Measurements from ENCODE around the gene XPO6. TPM values are rescaled to one million over a fixed set of nuclear protein-coding genes. Genes with fewer than 3 reads are reported as not detected.
A peak's percentile ranks its signal among the peaks of the same experiment; 100 is the strongest.
"Not testable (repeated sequence)": the region's sequence is repeated elsewhere in the genome, so short reads cannot be mapped to it uniquely, and the experiment has no call there.

The XPO6 gene
- total RNA-seq, 2 donors from 2014 or later = 212 to 386 TPM

GRCh38 chr16:28231763-28232162, 20.0 kb upstream of the XPO6 start:
- DNase-seq (ENCODE audit: low spot score) (no peak), ATAC-seq (no peak)
- Mint-ChIP-seq H3K27ac (no peak overlapping the region), H3K9me3 (no peaks in the 10 kb centered on the region), H3K4me1 (ENCODE audit: low read depth in 2 of 2) (no peaks in the 10 kb centered on the region), H3K27me3 (peaks cover 0 to 6% of the 10 kb centered on the region in 2 donors), H3K4me3 (no peak overlapping the region), H3K36me3 (no peaks in the 10 kb centered on the region)

- not testable (repeated sequence) for H3K27ac Mint-ChIP-seq; ATAC-seq; DNase-seq (ENCODE audit: low spot score); H3K9me3 Mint-ChIP-seq; H3K4me3 Mint-ChIP-seq; H3K27me3 Mint-ChIP-seq; H3K4me1 Mint-ChIP-seq (ENCODE audit: low read depth in 2 of 2); H3K36me3 Mint-ChIP-seq
Measured at GRCh38 chr16:28223909-28224308, 12.1 kb upstream of the XPO6 start.

- not testable (repeated sequence) for DNase-seq (ENCODE audit: low spot score); ATAC-seq; H3K27me3 Mint-ChIP-seq; H3K4me3 Mint-ChIP-seq; H3K9me3 Mint-ChIP-seq; H3K4me1 Mint-ChIP-seq (ENCODE audit: low read depth in 2 of 2); H3K27ac Mint-ChIP-seq; H3K36me3 Mint-ChIP-seq
Measured at GRCh38 chr16:28219777-28220176, 8.0 kb upstream of the XPO6 start.

GRCh38 chr16:28219282-28219681, 7.5 kb upstream of the XPO6 start:
- Mint-ChIP-seq H3K4me3 (no peak overlapping the region), H3K27ac (peak overlapping the region in 1 of 2 donors; percentile 29), H3K9me3 (no peaks in the 10 kb centered on the region), H3K27me3 (no peaks in the 10 kb centered on the region), H3K4me1 (ENCODE audit: low read depth in 2 of 2) (no peaks in the 10 kb centered on the region), H3K36me3 (no peaks in the 10 kb centered on the region)
- DNase-seq (ENCODE audit: low spot score) = no peak
- no peak for ATAC-seq

GRCh38 chr16:28218109-28218508, 6.3 kb upstream of the XPO6 start:
- Mint-ChIP-seq H3K4me3 (no peak overlapping the region), H3K36me3 (no peaks in the 10 kb centered on the region), H3K27me3 (no peaks in the 10 kb centered on the region), H3K9me3 (no peaks in the 10 kb centered on the region), H3K27ac (no peak overlapping the region), H3K4me1 (ENCODE audit: low read depth in 2 of 2) (no peaks in the 10 kb centered on the region)
- ATAC-seq = peak; percentile 84 to 89
- peak; percentile 68 for DNase-seq (ENCODE audit: low spot score)

- no peaks in the 10 kb centered on the region for H3K9me3 Mint-ChIP-seq
- H3K27me3 Mint-ChIP-seq = no peaks in the 10 kb centered on the region
- no peaks in the 10 kb centered on the region for H3K36me3 Mint-ChIP-seq
- ATAC-seq (no peak), DNase-seq (ENCODE audit: low spot score) (no peak)
- peak overlapping the region in 1 of 2 donors; percentile 57 for H3K27ac Mint-ChIP-seq
- H3K4me3 Mint-ChIP-seq = no peak overlapping the region
- H3K4me1 Mint-ChIP-seq (ENCODE audit: low read depth in 2 of 2) = peaks cover under 1% of the 10 kb centered on the region in 2 donors
Measured at GRCh38 chr16:28217326-28217725, 5.6 kb upstream of the XPO6 start.

GRCh38 chr16:28213396-28213795, 1.6 kb upstream of the XPO6 start:
- no peak overlapping the region for H3K4me3 Mint-ChIP-seq
- ATAC-seq = no peak
- H3K9me3 Mint-ChIP-seq = peaks cover 2% of the 10 kb centered on the region
- H3K36me3 Mint-ChIP-seq = peaks cover 15% of the 10 kb centered on the region
- H3K27me3 Mint-ChIP-seq = no peaks in the 10 kb centered on the region
- DNase-seq (ENCODE audit: low spot score) = no peak
- peaks cover 17 to 27% of the 10 kb centered on the region in 2 donors for H3K4me1 Mint-ChIP-seq (ENCODE audit: low read depth in 2 of 2)
- peak overlapping the region in 1 of 2 donors; percentile 81 for H3K27ac Mint-ChIP-seq

- H3K27ac Mint-ChIP-seq = peak overlapping the region; percentile 53 to 81
- ATAC-seq = no peak
- H3K36me3 Mint-ChIP-seq = peaks cover 19% of the 10 kb centered on the region
- DNase-seq (ENCODE audit: low spot score) = no peak
- H3K9me3 Mint-ChIP-seq = peaks cover 2% of the 10 kb centered on the region
- H3K4me3 Mint-ChIP-seq = peak overlapping the region; percentile 71
- no peaks in the 10 kb centered on the region for H3K27me3 Mint-ChIP-seq
- peaks cover 21 to 36% of the 10 kb centered on the region in 2 donors for H3K4me1 Mint-ChIP-seq (ENCODE audit: low read depth in 2 of 2)
Measured at GRCh38 chr16:28212532-28212873, 738 bp upstream of the XPO6 start.

- H3K27ac Mint-ChIP-seq = peak overlapping the region; percentile 68 to 81
- peaks cover 23 to 40% of the 10 kb centered on the region in 2 donors for H3K4me1 Mint-ChIP-seq (ENCODE audit: low read depth in 2 of 2)
- H3K4me3 Mint-ChIP-seq = peak overlapping the region; percentile 94
- peaks cover 19% of the 10 kb centered on the region for H3K36me3 Mint-ChIP-seq
- DNase-seq (ENCODE audit: low spot score) (peak; percentile 82), ATAC-seq (peak; percentile 57 to 76)
- H3K27me3 Mint-ChIP-seq = no peaks in the 10 kb centered on the region
- H3K9me3 Mint-ChIP-seq = peaks cover 2% of the 10 kb centered on the region
Measured at GRCh38 chr16:28210979-28211588, 681 bp downstream of the XPO6 start.

- Mint-ChIP-seq H3K27ac (peak overlapping the region; percentile 68 to 81), H3K4me3 (peak overlapping the region; percentile 94), H3K36me3 (peaks cover 19% of the 10 kb centered on the region), H3K4me1 (ENCODE audit: low read depth in 2 of 2) (peaks cover 23 to 40% of the 10 kb centered on the region in 2 donors), H3K27me3 (no peaks in the 10 kb centered on the region), H3K9me3 (peaks cover 2% of the 10 kb centered on the region)
- DNase-seq (ENCODE audit: low spot score) = no peak
- no peak for ATAC-seq
Measured at GRCh38 chr16:28210264-28210663, 1.5 kb downstream of the XPO6 start.

GRCh38 chr16:28208824-28209223, 2.9 kb downstream of the XPO6 start:
- H3K4me1 Mint-ChIP-seq (ENCODE audit: low read depth in 2 of 2) = peaks cover 23 to 40% of the 10 kb centered on the region in 2 donors
- peaks cover 19% of the 10 kb centered on the region for H3K36me3 Mint-ChIP-seq
- DNase-seq (ENCODE audit: low spot score) (no peak), ATAC-seq (no peak)
- H3K4me3 Mint-ChIP-seq = peak overlapping the region; percentile 84
- peaks cover 2% of the 10 kb centered on the region for H3K9me3 Mint-ChIP-seq
- no peaks in the 10 kb centered on the region for H3K27me3 Mint-ChIP-seq
- peak overlapping the region; percentile 65 to 66 for H3K27ac Mint-ChIP-seq

GRCh38 chr16:28208131-28208530, 3.6 kb downstream of the XPO6 start:
- no peaks in the 10 kb centered on the region for H3K27me3 Mint-ChIP-seq
- DNase-seq (ENCODE audit: low spot score) = no peak
- no peak for ATAC-seq
- peak overlapping the region; percentile 18 for H3K4me3 Mint-ChIP-seq
- peak overlapping the region; percentile 21 to 65 for H3K27ac Mint-ChIP-seq
- H3K4me1 Mint-ChIP-seq (ENCODE audit: low read depth in 2 of 2) = peaks cover 23 to 40% of the 10 kb centered on the region in 2 donors
- H3K9me3 Mint-ChIP-seq = peaks cover 2% of the 10 kb centered on the region
- peaks cover 19% of the 10 kb centered on the region for H3K36me3 Mint-ChIP-seq

GRCh38 chr16:28207399-28207798, 4.4 kb downstream of the XPO6 start:
- no peak for ATAC-seq
- peaks cover 24% of the 10 kb centered on the region for H3K36me3 Mint-ChIP-seq
- peak overlapping the region; percentile 21 to 65 for H3K27ac Mint-ChIP-seq
- no peak for DNase-seq (ENCODE audit: low spot score)
- peaks cover 2% of the 10 kb centered on the region for H3K9me3 Mint-ChIP-seq
- peak overlapping the region; percentile 18 for H3K4me3 Mint-ChIP-seq
- no peaks in the 10 kb centered on the region for H3K27me3 Mint-ChIP-seq
- H3K4me1 Mint-ChIP-seq (ENCODE audit: low read depth in 2 of 2) = peaks cover 28 to 40% of the 10 kb centered on the region in 2 donors

- Mint-ChIP-seq H3K4me3 (no peak overlapping the region), H3K4me1 (ENCODE audit: low read depth in 2 of 2) (peaks cover 32 to 39% of the 10 kb centered on the region in 2 donors), H3K27ac (no peak overlapping the region), H3K27me3 (no peaks in the 10 kb centered on the region), H3K36me3 (peaks cover 31% of the 10 kb centered on the region), H3K9me3 (no peaks in the 10 kb centered on the region)
- no peak for ATAC-seq
- no peak for DNase-seq (ENCODE audit: low spot score)
Measured at GRCh38 chr16:28205974-28206373, 5.8 kb downstream of the XPO6 start.
